Activated CD4-positive, alpha-beta T cell treated with anti-CD3 and anti-CD28 coated beads, Interleukin-2, Interleukin-4, amounts not matched to agents 100 ng/mL and 50 ng/mL, durations not matched to agents 16 hours and 8 hours (primary cell): ENCODE results near the gene NANOS2.

Experiments used
- DNase-seq: peaks from one replicate; pipeline ENCODE4 v3.0.0-alpha.2; 2020; ENCODE audit warnings: low spot score

The NANOS2 gene

DNA sequence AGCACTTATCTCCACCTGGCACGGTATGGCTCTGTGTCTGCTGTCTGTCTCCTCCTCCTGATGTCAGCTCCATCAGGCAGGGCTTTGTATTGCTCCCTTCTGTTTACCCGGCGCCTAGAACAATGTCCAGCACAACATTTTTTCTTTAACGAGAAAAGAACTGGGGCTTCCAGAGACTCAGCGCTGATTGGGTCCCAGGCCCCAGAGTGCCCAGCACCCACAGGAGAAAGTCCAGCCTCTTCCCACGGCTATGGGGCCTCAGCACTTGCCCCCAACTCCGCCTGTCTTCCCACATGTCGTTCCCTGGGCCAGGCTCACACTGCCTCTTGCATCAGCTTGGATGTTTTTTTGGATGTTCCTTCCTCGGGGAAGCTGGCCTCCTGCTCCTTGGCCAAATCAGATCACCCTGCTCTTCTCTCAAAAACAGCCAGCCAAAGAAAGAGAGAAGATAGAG, 19.0 kb downstream of the NANOS2 start:
- DNase-seq = no peak

DNA sequence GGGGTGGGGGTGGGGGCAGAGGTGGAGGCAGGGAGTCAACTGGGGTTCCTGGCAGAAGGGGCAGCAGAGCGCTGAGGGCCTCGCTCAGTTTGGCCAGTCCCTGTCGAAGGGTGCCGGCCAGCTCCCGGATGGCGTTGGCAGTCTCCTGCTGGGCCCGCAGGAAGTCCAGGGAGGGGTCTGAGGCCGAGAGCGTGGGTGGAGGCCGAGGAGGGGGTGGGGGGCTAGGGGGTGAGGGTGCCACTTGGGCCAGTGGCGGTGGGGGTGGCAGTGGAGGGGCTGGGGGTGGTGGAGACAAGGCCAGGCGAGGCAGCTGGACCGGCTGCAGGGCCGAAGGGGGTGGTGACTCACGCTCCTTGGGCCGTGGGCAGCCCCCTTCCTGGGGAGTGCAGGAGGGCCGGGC, 23.7 kb downstream of the NANOS2 start:
- no peak for DNase-seq

DNA sequence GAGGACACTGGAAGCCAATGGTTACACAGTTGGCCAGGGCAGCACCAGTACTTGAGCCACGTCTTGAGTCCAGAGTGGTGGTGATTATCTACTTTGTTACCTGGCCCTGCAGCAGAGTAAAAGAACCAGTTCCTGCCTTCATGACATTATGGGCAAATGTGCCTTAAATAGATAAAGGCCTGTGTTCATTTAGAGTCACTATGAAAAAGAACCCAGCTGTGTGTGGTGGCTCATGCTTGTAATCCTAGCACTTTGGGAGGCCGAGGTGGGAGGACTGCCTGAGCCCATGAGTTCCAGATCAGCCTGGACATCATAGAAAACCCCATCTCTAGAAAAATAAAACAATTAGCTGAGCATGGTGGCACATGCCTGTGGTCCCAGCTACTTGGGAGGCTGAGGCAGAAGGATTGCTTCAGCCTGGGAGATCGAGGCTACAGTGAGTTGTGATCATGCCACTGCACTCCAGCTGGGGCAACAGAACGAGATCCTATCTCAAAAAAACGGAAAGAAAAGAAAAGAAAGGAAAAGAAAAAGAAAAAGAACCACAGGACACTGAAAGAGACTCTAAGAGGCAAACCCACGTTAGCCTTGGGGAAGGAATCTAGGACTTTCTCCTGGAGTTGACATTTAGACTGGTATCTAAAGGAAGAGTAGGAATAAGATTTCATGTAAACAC, 25.2 kb downstream of the NANOS2 start:
- no peak for DNase-seq

DNA sequence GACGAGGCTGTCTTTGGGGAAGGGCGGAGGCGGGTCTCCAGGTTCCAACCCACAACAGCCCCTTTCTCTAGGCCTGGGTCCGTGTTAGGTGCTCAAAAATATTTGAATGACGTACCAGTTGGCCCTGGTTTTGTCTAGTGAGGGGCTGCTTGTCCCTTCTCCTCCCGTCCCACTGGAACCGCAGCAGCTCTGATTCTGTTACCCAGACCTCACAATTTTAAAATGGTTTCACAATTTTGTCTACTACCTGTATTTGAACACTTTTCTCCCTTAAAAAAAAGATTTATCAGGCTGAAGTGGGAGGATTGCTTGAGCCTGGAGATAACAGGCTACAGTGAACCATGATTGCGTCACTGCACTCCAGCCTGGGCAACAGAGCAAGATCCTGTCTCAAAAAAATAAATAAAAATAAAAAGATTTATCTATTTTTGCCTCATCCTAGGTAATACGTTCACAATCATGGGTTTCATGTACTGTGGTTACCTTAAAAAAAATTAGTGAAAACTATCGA, 27.3 kb downstream of the NANOS2 start:
- no peak for DNase-seq

DNA sequence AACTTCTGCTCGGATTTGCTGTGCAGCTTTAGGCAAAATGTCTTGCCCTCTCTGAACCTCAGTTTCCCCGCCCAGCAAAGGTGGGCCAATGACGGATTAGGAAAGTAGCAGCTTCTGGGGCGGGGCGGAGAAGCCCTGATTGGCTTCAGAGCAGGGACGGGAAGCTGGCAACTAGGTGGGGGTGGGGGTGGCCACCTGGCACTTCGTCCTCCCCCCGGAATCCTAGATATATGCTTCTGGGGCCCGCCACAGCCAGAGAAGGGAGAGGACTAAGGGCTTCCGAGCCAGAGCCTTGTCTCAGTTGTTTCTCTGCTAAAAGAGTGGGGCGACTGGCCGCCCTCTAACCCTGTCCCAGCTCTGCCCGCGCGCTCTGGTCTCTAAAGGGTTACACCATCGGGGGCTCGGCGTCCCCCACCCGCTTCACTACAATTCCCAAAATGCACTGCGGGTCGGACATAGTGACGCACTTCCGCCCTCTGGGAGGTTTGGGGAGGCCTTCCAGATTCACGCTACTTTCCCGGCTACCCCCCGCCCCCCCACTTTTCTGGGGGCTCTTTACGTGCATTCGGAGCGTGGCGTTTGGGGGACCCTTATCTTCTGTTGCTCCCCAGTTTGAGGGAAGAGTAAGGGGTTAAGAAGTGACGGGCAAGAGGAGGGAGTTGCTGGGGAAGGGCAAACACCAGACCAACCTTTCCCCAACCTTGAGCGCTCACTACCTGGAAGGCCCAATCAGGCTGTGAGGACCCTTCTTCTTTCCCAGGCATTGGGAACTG, 28.0 kb downstream of the NANOS2 start:
- peak; percentile 94 for DNase-seq

DNA sequence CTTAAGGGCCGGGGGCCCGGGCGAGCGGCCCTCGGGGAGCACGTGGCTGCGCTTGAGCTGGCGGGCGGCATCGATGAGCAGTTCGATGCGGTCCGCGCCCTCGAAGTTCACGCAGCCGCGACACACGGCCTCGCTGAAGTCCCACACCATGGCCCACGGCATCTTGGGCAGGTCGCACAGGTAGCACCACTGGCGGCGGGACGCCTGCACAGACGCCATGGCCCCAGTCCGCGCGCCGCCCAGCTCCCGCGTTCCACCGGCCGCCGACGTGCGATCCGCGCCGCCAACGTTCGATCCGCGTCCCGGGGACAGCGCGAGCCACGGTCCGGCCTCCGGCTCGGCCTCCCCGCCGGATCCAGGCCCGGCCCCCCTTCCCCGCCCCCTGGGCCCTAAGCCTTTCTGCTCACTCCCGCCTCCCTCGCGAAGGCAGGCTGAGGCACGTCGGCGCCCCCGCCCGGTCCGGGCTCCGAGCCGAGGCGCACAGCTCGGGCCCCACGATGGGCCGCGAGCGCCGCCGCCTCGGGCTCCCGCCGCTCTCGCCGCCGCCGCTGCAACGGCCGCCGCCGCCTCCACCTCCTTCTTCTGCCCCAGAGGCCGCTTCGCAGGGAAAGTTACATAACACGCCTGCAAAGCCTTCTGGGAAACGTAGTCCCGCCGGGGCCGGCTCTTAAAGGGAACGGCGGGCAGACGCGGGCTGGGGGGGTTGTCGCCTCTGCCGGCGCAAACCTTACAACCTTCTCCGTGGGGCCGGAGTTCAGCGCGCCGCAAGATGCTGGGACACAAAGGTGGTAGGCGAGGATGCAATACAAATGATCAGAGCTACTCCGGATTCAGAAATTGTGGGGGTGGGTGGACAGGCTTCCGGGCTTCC, 28.8 kb downstream of the NANOS2 start, which contains the start of gene IRF2BP1:
IRF2BP1 (minus strand) TSS at position 586 of the 871 bp plus-strand sequence; CDS start at position 219, 367 bp downstream.
- DNase-seq = peak; percentile 90

DNA sequence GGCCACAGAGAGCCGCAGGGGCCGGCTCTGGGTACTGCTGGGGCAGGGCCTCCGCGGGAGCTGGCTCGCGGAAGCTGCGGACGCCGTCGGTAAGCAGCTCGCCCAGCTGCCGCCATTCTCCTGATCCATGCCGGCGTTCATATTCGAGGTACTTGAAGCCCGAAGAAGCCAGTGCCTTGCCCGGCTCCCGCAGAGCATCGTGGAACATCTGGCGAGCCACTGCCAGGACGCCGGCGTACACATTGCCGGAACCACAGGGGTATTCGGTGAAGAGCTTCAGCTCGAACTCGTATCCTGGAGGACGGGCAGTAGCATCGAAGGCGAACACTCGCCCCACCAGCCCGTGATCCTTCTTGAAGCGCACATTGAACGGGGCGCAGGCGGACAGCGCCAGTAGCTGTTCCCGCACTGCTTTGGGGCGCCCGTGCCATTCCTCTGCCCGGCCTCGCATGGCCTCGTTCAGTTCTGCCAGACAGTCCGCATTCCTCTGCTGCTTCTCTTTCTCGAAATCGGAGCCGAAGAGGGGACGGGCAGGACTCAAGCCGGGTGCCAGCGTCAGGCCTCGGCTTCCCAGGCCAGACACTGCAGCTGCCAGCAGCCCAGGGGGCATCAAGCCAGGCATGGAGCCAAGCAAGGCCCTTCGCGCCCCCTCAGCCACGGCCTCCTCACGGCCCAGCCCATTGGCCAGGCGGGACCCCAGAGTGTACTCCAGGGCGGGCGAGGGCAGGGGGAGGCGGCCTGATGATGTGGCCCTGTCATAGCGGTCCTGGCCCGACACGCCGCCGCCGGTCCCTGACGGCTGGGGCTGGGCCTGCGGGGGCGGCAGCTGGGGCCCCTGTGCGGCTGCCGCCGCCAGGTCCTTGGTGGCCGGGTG, 29.7 kb downstream of the NANOS2 start:
- no peak for DNase-seq

DNA sequence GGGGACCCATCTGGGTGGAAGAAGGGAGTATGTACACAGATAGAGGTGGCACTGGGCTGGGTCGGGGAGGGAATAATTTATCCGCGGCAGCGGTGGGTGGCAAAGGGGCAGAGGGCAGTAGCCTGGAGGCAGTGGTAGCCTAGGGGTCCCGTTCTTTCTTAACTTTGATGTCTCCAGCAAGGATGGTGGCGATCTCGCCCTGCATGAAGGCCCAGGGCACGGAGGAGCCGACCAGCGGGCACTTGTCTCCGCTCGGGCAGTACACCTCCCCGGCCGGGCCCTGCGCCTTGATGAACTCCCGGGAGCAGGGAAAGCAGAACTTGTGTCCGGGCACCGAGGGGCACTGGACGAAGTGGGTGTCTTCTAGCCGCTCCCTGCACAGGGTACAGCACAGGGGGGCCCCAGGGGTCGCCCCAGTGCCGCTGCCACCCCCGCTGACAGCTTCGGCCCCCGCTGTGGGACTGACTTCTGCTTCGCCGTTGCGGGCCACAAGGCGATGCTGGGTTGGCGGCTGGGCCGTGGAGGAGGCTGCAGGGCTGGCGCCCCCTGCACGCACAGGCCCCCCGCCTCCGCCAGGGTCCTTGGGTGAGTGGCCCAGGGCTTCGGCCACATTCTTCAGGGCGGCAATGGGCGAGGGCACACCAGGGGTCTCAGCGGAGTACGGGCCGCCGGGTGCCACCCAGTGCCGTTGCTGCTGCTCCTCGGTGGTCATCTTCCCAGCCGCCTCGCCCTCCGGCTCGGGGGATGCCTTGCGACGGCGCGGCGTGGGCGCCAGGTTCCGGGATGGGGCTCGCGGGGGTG, 30.5 kb downstream of the NANOS2 start:
- DNase-seq = no peak

DNA sequence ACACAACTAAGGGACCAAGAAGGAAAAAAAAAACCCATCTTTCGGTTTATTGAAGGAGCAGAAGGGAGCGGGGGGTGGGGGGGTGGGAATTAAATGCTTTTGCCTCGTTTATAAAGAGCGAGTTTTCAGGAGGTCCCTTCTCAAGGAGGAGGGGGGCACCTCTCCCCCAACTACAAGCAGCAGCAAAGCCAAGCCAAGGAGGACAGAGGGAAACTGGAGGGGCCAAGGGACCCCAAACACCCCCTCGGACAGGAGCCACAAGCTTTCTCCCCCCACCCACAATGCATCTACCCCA, 31.0 kb downstream of the NANOS2 start:
- DNase-seq = no peak

DNA sequence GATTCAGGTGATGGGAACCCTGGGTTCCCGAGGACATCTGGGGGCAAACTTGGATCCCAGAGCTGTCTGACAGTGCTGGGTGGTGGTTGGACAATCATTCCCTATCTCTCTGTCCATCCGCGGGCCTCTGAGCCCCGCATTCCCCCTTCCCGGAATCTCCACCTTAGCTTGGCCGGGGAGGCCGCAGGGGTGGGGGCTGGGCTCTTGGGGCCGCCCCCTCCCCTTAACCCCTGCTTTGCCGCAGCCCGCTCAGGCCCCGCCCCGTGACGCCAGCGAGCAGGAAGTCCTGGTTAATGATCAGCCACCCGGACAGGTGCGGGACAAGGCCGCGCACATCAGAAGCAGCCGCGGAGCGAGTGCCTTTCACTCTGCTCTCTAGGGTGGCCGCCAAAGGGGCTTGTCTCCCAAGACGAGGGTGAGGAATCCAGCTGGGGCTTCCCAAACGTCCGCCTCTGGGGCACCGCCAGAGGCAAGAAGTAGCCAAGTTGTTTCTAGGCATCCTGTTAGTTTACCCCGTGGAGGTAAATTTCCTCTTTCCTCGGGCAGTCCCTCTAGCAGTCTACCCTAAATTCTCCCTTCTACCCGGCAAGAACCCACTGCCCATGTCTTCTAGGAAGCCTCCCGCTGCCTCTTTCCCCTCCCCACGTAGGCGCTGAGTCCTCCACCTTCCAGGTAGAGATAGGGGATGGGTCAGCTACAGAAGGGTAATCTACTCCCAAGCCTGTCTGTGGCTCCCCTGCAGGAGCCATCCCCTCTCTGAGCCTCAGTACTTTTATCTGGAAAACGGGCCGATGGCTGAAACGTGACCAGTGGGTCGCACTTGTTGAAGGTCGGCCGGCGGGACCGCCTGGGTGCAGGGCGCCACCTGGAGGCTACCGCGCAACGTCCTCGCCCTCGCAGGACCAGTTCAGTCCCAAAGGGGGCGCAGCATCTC, 31.7 kb downstream of the NANOS2 start:
- peak; percentile 88 for DNase-seq

DNA sequence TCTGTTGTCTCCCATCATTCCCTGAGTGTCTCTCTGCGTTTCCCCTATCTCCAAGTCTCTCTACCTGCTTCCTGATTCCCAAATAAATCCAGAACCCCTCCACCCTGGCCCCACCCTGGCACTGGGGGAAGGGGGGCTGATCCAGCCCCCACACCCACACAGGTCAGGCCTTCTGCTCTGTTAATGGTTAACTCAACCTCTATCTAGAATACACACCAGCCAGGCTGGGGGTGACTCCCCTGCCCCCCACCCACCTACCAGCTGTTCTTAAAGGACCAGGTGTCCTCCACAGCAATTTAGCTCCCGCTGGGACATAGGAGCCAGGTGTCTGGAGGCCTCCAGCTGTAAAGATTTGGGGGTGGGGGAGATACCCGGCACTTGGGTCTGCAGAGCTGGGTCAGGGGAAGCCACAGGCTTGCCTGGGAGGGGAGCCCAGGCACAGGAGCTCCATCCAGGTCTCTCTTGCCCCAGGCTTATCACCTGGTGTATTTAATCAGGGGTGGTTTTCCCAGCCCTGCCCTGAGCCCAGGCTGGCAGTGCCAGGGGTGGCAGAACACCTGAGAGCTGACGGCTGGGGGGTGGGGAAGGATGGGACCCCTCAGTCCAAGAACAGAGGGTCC, 32.6 kb downstream of the NANOS2 start:
- no peak for DNase-seq

DNA sequence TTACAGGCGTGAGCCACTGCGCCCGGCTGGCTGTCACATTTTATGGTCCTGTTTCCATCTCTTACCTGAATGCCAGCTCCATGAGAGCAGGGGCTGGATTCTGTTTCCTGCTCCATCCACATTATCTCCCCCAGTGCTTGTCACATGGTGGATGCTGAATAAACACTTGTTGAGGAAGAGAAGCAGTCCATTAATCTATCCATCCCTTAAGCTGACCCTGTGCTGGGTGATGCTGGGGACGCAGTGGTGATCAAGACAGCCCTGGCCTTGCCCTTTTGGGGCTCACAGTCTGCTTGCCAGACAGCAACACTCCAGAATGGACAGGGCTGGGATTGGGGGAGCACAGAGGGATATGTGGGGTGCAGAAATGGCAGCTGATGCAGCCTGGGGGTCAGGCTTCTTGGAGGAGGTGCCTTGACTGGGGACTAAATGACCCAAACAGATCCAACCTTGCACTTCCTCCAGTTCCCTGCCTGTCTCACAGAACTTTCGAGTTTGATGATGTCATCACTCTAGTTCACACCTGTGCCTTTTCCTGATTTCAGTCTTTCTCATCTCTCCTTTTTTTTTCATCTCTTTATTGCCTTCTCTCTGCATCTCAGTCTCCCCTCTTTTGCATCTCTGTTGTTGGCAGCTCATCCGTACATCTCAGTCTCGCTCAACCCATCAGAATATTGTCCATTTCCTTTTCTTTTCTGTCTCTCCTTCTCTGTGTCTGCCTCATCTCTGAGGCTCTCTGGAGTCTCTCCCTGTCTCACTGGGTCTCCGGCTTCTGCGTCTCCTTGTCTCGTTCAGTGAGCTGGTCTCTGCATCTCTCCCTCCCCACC, 33.3 kb downstream of the NANOS2 start:
- peak; percentile 36 for DNase-seq

DNA sequence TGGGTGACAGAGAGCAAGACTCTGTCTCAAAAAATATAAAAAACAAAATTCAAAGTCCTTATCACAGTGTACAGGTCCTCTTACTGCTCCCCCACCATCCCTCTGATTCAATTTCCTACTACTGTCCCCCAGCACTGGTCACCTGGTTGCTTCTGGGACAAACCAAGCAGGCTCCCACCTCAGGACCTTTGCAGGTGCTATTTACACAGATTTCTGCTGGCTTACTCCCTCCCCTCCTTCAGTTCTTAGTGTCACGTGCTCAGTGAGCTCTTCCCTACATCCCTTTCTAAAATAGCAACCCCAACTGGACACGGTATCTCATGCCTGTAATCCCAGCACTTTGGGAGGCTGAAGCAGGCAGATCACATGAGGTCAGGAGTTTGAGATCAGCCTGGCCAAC, 34.6 kb downstream of the NANOS2 start:
- no peak for DNase-seq

DNA sequence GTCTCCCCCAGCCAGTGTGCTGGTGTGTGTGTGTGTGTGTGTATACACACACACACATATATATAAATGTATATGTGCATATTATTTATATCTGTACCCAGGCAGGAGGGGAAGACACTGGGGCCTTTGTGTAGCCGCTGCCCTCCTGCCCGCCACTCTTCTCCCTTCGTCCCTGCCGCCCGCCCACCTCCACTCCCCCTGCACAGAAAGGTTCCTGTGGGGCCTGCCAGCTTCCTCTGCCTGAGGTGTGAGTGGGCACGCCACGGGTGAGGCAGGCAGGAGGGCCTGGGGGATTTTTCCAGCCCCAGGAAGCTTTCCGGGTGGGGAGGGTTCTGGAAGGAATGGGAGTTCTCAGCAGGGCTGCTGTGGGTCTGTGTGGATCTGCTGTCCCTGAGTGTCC, 35.5 kb downstream of the NANOS2 start:
- no peak for DNase-seq

DNA sequence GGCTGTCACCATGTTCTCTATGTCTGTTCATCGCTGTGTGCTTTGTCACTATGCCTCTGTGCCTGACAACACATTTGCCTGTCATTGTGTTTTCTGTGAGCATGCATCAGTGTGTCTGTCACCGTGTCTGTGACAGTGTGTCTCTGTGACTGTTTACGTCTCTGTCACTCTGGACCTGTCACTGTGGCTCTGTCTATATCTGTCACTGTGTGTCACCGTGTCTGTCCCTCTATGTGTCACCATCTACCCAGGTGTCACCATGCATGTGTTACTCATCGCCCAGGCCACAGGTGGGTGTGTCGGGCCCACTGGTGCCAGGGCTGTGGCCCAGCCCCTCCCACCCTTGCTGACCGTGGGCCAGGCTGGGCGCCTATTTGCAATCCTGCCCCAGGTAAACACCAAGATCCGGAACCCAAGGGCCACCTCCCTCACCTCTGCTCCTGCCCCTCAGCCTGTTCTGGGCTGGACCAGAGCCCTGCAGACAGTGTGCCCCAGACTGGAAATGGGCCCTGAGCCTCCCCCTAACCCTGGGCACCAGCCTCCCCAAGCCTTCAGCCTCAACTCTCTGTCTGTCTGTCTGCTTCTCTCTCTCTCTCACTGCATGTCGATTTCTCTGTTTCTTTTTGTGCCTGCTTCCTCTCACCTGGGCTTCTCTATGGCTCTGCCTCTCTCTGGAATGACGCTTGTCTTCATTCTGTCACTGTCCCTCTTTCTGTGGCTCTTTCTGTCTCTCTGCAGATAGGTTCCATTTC, 36.4 kb downstream of the NANOS2 start:
- DNase-seq = no peak

DNA sequence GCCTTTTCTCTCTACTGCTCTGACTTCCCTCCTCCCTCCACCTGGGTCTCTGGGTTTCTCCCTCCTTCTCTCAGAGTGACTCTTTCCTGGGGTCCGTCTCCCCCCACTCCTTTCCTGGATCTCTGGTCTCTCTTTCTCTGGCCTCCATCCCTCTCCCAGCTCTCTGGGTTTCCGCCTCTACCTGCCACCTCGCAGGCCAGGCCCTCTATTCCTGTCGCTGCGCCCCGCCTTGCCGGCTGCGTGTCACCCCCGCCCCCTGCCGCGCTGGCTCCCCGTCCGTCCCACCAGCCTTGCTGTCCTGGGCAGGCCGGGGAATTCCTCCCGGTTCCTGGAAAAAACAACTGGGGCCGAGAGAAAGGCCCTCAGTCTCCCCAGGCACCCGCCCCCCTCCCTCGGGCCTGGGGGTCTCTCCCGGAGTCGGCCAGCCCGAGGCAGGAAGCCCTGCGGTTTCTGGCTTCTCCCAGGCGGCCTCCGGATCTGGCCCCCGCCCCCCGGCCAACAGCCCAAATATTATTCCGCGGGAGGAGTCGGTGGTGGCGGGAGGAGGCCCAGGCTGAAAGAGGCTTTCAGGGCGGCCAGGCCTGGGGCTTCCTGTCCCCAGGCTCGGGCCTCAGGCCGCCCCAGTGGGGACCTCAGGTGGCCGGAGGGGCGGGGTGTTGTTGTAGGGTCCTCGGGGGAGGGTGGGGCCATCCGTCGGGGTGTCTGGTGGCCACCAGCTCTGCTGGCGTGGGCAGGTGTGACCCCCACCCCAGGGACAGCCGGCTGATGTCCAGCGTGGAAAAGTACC, 38.0 kb downstream of the NANOS2 start:
- DNase-seq = peak; percentile 14

DNA sequence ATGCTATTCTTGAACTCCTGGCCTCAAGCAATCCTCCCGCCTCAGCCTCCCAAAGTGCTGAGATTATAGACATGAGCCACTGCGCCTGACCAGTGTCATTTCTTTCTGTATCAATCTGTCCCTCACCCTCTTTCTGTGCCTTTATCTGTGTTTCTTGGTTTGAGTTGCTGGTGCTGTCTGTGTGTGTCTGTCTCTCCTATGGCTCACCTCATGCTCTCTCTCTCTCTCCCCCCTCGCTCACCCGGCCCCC, 38.5 kb downstream of the NANOS2 start:
- peak; percentile 34 for DNase-seq
